AG04450 (cell line): ENCODE results near the gene TWNK. TPM values are rescaled to one million over a fixed set of nuclear protein-coding genes. Genes with fewer than 3 reads are reported as not detected.
"Not testable (repeated sequence)": the region's sequence is repeated elsewhere in the genome, so short reads cannot be mapped to it uniquely, and the experiment has no call there.

Experiments used
- CTCF ChIA-PET: fragments of 300-600, 350-600 bp; formaldehyde crosslinking; extraction: SDS; loops from one replicate; lab custom pipeline; 2022; ENCODE audit warnings: antibody characterized with exemption, inconsistent platforms; lab: Charles Lee
- POLR2A ChIA-PET: fragments of 350-600 bp; formaldehyde crosslinking; extraction: SDS; loops from one replicate; lab custom pipeline; 2021; ENCODE audit warnings: antibody characterized with exemption, inconsistent platforms; lab: Yijun Ruan, JAX
- DNase-seq: peaks from one replicate; pipeline ENCODE4 v3.0.0-alpha.2; 2011; ENCODE audit warnings: low read depth, low spot score
- H3K27ac ChIP-seq: one replicate; pipeline ENCODE4 v1.5.1; 2012; ENCODE audit warnings: low read depth, low read length, control low read depth
- H3K27me3 ChIP-seq: one replicate; pipeline ENCODE4 v1.6.0; 2012; ENCODE audit warnings: low read length; ENCODE audit not compliant: control insufficient read depth, insufficient read depth
- H3K4me3 ChIP-seq: 2 replicates; pipeline ENCODE4 v1.5.1; 2011; ENCODE audit warnings: mild to moderate bottlenecking, low read depth, low read length, control low read depth
- H3K9me3 ChIP-seq: 2 replicates; pipeline ENCODE4 v1.5.1; 2012; ENCODE audit warnings: low read length; ENCODE audit not compliant: control insufficient read depth, insufficient read depth
- polyA plus RNA-seq: library from polyadenylated mRNA; depleted of rRNA; stranded (reverse); fragments of >200 nt; gene quantifications from 2 replicates; pipeline ENCODE4 v1.2.3, GENCODE V29; 2011
- TF ChIP-seq, protein P1 (sequence below): IDR thresholded peaks from 2 replicates; pipeline ENCODE4 v1.5.1; 2011; ENCODE audit warnings: low read depth, low read length, control low read depth, inconsistent platforms

Gene TWNK
- polyA plus RNA-seq, 1 experiment, result 4.3 TPM

- H3K4me3 ChIP-seq, result no peak overlapping the region
- CTCF ChIA-PET, result interaction anchor here (1.2 to 1.5 kb wide), 2 partner anchors 41 to 46 kb away, joined by 5 to 6 read pairs; no protein-coding TSS in a partner anchor
- no peak for DNase-seq
- POLR2A ChIA-PET, result no interaction called here
- TF ChIP-seq, protein P1, sequence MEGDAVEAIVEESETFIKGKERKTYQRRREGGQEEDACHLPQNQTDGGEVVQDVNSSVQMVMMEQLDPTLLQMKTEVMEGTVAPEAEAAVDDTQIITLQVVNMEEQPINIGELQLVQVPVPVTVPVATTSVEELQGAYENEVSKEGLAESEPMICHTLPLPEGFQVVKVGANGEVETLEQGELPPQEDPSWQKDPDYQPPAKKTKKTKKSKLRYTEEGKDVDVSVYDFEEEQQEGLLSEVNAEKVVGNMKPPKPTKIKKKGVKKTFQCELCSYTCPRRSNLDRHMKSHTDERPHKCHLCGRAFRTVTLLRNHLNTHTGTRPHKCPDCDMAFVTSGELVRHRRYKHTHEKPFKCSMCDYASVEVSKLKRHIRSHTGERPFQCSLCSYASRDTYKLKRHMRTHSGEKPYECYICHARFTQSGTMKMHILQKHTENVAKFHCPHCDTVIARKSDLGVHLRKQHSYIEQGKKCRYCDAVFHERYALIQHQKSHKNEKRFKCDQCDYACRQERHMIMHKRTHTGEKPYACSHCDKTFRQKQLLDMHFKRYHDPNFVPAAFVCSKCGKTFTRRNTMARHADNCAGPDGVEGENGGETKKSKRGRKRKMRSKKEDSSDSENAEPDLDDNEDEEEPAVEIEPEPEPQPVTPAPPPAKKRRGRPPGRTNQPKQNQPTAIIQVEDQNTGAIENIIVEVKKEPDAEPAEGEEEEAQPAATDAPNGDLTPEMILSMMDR, result no peak
- H3K27me3 ChIP-seq, result no peaks in the 10 kb centered on the region
- no peak overlapping the region for H3K27ac ChIP-seq
- H3K9me3 ChIP-seq, result no peaks in the 10 kb centered on the region
Measured at GRCh38 chr10:100972904-100973535, 14.3 kb upstream of the TWNK start.

- H3K9me3 ChIP-seq, H3K27me3 ChIP-seq, H3K27ac ChIP-seq, POLR2A ChIA-PET, CTCF ChIA-PET, DNase-seq, H3K4me3 ChIP-seq: not testable (repeated sequence)
Measured at GRCh38 chr10:100975397-100975796, 11.9 kb upstream of the TWNK start.

- Histone ChIP-seq H3K4me3 (no peak overlapping the region), H3K27me3 (no peaks in the 10 kb centered on the region), H3K27ac (no peak overlapping the region), H3K9me3 (no peaks in the 10 kb centered on the region)
- POLR2A ChIA-PET, result no interaction called here
- TF ChIP-seq, protein P1, result no peak
- no peak for DNase-seq
- CTCF ChIA-PET, result no interaction called here
Measured at GRCh38 chr10:100976906-100977305, 10.4 kb upstream of the TWNK start.

- TF ChIP-seq, protein P1, result no peak
- Histone ChIP-seq H3K9me3 (no peaks in the 10 kb centered on the region), H3K27me3 (no peaks in the 10 kb centered on the region), H3K27ac (no peak overlapping the region), H3K4me3 (no peak overlapping the region)
- DNase-seq, result no peak
- ChIA-PET POLR2A (no interaction called here), CTCF (no interaction called here)
Measured at GRCh38 chr10:100977436-100977835, 9.9 kb upstream of the TWNK start.

- no peak overlapping the region for H3K27ac ChIP-seq
- DNase-seq, result no peak
- no peaks in the 10 kb centered on the region for H3K9me3 ChIP-seq
- H3K4me3 ChIP-seq, result no peak overlapping the region
- CTCF ChIA-PET, result no interaction called here
- H3K27me3 ChIP-seq, result no peaks in the 10 kb centered on the region
- POLR2A ChIA-PET, result no interaction called here
- TF ChIP-seq, protein P1, result no peak
Measured at GRCh38 chr10:100978121-100978900, 9.0 kb upstream of the TWNK start.
